Raji (cell line): Measurements from ENCODE around the gene PLEKHH2.

ENCODE experiments used
- POLR2A ChIP-seq: IDR thresholded peaks from 2 replicates; pipeline ENCODE4 v1.6.1; 2011; ENCODE audit warnings: low read depth, low read length, control low read depth; ENCODE audit not compliant: insufficient read depth

PLEKHH2 gene

DNA sequence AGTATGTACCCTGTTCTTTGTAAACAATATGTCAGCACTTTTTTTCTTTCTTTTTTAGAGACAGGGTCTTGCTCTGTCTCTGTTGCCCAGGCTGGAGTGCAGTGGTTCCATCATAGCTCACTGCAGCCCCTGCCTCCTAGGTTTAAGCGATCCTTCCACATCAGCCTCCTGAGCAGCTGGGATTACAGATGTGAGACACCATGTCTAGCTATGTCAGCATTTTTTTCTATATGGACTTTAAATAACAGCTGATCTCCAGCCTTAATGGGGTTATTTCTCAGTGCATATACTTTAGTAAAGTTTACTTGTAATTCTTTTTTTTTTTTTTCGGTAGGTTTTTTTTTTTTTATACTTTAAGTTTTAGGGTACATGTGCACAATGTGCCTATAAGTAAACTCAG is 174.9 kb downstream of the PLEKHH2 start:
- no peak for TF ChIP-seq POLR2A

GRCh38 chr2:43812947-43813346 is 175.9 kb downstream of the PLEKHH2 start:
- TF ChIP-seq POLR2A: no peak

- no peak for TF ChIP-seq POLR2A
Observed at GRCh38 chr2:43814711-43815110, 177.7 kb downstream of the PLEKHH2 start.
